GM12878 (cell line): ENCODE data around the gene TOM1L2.

ENCODE experiments used
- POLR2A ChIP-seq: IDR thresholded peaks from 2 replicates; pipeline ENCODE4 v1.6.1; 2011; ENCODE audit warnings: low read depth, mild to moderate bottlenecking, low read length
- REST ChIP-seq: IDR thresholded peaks from 2 replicates; pipeline ENCODE4 v1.6.1; 2012; ENCODE audit warnings: mild to moderate bottlenecking, low read depth, low read length
- SMAD1 ChIP-seq: fragments of 450-650 bp; IDR thresholded peaks from 2 replicates; pipeline ENCODE4 v1.6.1; 2018; ENCODE audit warnings: mild to moderate bottlenecking, low read depth; ENCODE audit not compliant: partially characterized antibody
- SRF ChIP-seq, 2 experiments: IDR thresholded peaks; 2 replicates each; pipeline ENCODE4 v1.6.1; 2011; ENCODE audit warnings: low read depth in 2 of 2, low read length in 2 of 2, mild to moderate bottlenecking in 1 of 2, moderate library complexity in 1 of 2
- TF ChIP-seq, protein P1 (sequence below), 3 experiments: IDR thresholded peaks in 2 of 3; conservative IDR thresholded peaks in 1 of 3; 2 replicates each; pipeline ENCODE4 v1.5.1; 2011; ENCODE audit warnings: low read depth in 3 of 3, low read length in 3 of 3, mild to moderate bottlenecking in 3 of 3, control low read depth in 2 of 3, moderate library complexity in 2 of 3, inconsistent platforms in 1 of 3, mixed read lengths in 1 of 3; ENCODE audit not compliant: control insufficient read depth in 2 of 3, insufficient read depth in 1 of 3; ENCODE audit errors: extremely low read depth in 1 of 3

DNA sequence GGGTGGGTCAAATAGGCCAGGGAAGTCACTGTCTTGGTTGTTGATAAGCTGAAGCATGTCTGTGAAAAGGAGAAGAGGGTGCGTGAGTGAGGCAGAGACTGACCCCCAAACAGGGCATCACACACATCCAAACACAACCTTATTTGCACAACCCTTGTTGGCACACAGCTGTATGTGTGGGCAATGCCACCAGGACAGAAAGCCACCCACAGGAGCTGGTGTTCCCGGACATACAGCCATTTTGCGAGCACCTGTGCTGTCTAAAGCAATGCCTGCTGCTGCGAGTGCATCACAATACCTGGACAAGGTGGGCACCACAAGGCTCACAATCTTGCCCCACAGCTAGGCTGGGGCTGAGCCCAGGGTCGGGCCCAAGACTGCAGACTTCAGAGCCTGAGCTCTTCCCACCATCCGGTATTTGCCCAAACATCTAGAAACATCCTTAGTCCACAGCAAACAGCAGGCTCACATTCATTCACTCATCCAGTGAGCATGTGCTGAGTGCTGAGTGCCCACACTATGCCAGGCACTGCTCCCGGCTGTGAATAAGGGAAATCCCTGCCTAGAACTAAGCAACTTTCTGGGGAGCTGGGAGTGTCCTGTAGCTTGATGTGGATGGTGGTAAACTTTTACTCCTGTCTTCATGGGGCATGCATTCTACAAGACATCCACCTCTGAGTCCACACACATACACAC is 151.6 kb downstream of the TOM1L2 start:
- TF ChIP-seq, protein P1, sequence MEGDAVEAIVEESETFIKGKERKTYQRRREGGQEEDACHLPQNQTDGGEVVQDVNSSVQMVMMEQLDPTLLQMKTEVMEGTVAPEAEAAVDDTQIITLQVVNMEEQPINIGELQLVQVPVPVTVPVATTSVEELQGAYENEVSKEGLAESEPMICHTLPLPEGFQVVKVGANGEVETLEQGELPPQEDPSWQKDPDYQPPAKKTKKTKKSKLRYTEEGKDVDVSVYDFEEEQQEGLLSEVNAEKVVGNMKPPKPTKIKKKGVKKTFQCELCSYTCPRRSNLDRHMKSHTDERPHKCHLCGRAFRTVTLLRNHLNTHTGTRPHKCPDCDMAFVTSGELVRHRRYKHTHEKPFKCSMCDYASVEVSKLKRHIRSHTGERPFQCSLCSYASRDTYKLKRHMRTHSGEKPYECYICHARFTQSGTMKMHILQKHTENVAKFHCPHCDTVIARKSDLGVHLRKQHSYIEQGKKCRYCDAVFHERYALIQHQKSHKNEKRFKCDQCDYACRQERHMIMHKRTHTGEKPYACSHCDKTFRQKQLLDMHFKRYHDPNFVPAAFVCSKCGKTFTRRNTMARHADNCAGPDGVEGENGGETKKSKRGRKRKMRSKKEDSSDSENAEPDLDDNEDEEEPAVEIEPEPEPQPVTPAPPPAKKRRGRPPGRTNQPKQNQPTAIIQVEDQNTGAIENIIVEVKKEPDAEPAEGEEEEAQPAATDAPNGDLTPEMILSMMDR (IDR thresholded peaks at IDR 0.05 in 2 of 3, conservative IDR thresholded peaks at IDR 0.05 in 1 of 3; ENCODE audit: control insufficient read depth in 2 of 3, extremely low read depth in 1 of 3, insufficient read depth in 1 of 3, low read depth in 3 of 3, low read length in 3 of 3): no peak
- TF ChIP-seq SMAD1 (no peak), REST (no peak), POLR2A (no peak), SRF (IDR thresholded peaks at IDR 0.05; ENCODE audit: low read depth in 2 of 2, low read length in 2 of 2) (no peak)
